Large intestine (tissue), 3 donors: ENCODE results near the gene RB1. TPM values are rescaled to one million over a fixed set of nuclear protein-coding genes. Genes with fewer than 3 reads are reported as not detected.

ENCODE experiments used
- DNase-seq, 2 donors: peaks; one replicate each; pipeline versions ENCODE4 v3.0.0 to v3.0.0-alpha.2; 2013
- H3K27ac ChIP-seq: one replicate; pipeline ENCODE4 v1.5.1; 2013; ENCODE audit warnings: low read length
- H3K27me3 ChIP-seq: 2 replicates; pipeline ENCODE4 v1.6.1; 2013; ENCODE audit warnings: low read length; ENCODE audit not compliant: control insufficient read depth, insufficient read depth
- H3K36me3 ChIP-seq: 2 replicates; pipeline ENCODE4 v1.6.1; 2013; ENCODE audit warnings: low read length; ENCODE audit not compliant: control insufficient read depth, insufficient read depth
- H3K4me1 ChIP-seq: one replicate; pipeline ENCODE4 v1.6.1; 2013; ENCODE audit warnings: low read length; ENCODE audit not compliant: control insufficient read depth, insufficient read depth
- H3K4me3 ChIP-seq: one replicate; pipeline ENCODE4 v1.5.1; 2013; ENCODE audit warnings: low read length
- H3K9me3 ChIP-seq: one replicate; pipeline ENCODE4 v1.6.1; 2013; ENCODE audit warnings: mild to moderate bottlenecking, low read depth, low read length, moderate library complexity; ENCODE audit not compliant: control insufficient read depth
- WGBS: methylation state at CpG from one replicate; pipeline ENCODE4 v1.1.5; 2013; ENCODE audit warnings: low lambda C conversion rate; ENCODE audit not compliant: insufficient coverage; 5-methylcytosine and 5-hydroxymethylcytosine counted together
- polyA plus RNA-seq: library from polyadenylated mRNA; unstranded; fragments of 120-200 nt; gene quantifications from one replicate; pipeline ENCODE4 v1.2.1, GENCODE V29; 2013

The RB1 gene
- polyA plus RNA-seq, 1 donor, result 34.8 TPM

DNA sequence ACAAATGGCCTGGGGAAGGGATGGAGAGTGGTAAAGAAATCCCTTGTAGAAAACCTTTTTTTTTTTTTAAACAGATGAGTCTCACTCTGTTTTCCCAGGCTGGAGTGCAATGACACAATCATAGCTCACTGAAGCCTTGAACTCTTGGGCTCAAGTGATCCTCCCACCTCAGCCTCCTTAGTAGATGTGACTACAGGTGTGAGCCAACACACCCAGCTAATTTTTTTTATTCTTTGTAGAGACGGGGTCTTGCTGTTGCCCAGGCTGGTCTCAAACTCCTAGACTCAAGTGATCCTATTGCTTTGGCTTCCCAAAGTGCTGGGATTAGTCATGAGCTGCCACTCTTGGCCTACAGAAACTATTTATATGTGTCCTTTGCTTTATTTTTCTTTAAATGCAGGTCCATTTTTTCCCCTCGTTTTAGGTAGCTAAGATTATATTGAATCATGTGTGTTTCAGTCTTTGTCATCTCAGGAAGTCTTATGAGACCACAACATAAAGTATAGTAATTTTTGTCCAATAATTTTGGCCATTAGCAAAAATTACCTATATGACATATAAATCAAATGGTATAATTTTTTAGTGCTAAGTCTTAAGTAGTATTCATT lies 98.9 kb downstream of the RB1 start:
- Histone ChIP-seq H3K9me3 (no peaks in the 10 kb centered on the region), H3K4me1 (no peaks in the 10 kb centered on the region), H3K4me3 (no peak overlapping the region), H3K27ac (no peak overlapping the region), H3K27me3 (no peaks in the 10 kb centered on the region), H3K36me3 (no peaks in the 10 kb centered on the region)
- WGBS, result 89% methylated on average over 1 of the region's 2 CpGs
- no peak for DNase-seq

- WGBS, result no CpG with 5 or more reads among the region's 2 CpGs
- DNase-seq, result no peak
- no peaks in the 10 kb centered on the region for H3K4me1 ChIP-seq
Measured at GRCh38 chr13:48403151-48403631, 99.6 kb downstream of the RB1 start.

DNA sequence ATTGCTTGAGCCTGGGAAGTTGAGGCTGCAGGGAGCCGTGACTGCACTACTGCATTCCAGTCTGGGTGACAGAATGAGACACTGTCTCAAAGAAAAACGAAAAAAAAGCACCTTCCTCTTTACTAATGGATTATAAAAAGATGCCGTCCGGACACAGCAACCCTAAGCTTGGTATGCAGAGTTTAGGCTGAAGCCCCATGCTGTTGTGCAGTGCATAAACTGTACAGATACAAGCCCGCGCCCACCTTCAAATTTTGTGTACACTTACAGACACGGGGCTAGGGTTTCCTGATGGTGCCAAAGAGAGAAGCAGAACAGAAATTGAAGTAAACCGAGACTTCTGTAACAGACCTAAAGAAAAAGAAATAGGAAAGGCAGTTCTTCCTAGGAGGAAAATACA lies 100.4 kb downstream of the RB1 start:
- no CpG with 5 or more reads among the region's 8 CpGs for WGBS
- Histone ChIP-seq H3K4me3 (no peak overlapping the region), H3K4me1 (no peaks in the 10 kb centered on the region), H3K36me3 (no peaks in the 10 kb centered on the region), H3K27ac (no peak overlapping the region), H3K27me3 (no peaks in the 10 kb centered on the region), H3K9me3 (no peaks in the 10 kb centered on the region)
- no peak for DNase-seq

More at GRCh38 chr13:48403151-48403631, 99.6 kb downstream of the RB1 start:
- no peak overlapping the region for H3K27ac ChIP-seq
- no peak overlapping the region for H3K4me3 ChIP-seq
- H3K27me3 ChIP-seq, result no peaks in the 10 kb centered on the region
- no peaks in the 10 kb centered on the region for H3K36me3 ChIP-seq
- H3K9me3 ChIP-seq, result no peaks in the 10 kb centered on the region

DNA sequence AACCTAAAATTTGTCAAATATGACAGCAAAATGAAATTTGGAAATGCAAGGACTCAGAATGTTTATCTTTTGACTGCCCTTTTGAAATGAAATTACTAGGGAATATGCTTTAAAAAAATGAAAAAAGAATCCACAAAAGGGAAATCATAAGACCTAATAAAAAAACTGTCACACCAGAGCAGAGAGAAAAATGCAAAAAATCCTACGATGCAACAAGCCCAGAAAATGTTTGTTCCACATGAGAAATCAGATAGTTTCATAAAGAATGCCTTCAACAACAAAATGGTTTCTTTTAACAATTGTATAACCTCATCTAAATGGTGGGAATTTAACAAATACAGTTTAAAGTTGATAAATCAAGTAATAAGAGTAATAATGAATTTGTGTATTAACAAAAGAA lies 101.4 kb downstream of the RB1 start:
- no peaks in the 10 kb centered on the region for H3K9me3 ChIP-seq
- 71% methylated on average over 1 of the region's 1 CpG for WGBS
- DNase-seq, result no peak
- H3K4me1 ChIP-seq, result no peaks in the 10 kb centered on the region
- no peaks in the 10 kb centered on the region for H3K27me3 ChIP-seq
- no peak overlapping the region for H3K4me3 ChIP-seq
- no peak overlapping the region for H3K27ac ChIP-seq
- no peaks in the 10 kb centered on the region for H3K36me3 ChIP-seq

DNA sequence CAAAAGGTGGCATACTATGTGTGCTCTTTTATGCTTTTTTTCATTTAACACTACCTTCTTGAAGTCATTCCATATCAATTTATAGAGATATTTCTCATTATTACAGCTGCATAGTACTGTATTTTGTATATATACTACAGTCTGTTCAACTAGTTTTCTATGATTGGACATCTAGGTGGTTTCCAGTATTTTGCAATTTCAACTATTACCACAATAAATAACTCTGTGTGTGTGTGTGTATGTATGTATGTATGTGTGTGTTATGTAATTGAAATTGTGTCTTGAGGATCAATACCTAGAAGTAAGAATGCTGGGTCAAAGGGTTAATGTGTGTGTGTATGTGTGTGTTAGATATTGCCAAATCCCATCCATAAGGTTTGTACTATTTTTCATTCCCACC lies 102.3 kb downstream of the RB1 start:
- no peak overlapping the region for H3K27ac ChIP-seq
- H3K36me3 ChIP-seq, result no peaks in the 10 kb centered on the region
- no peaks in the 10 kb centered on the region for H3K9me3 ChIP-seq
- no peaks in the 10 kb centered on the region for H3K27me3 ChIP-seq
- no peaks in the 10 kb centered on the region for H3K4me1 ChIP-seq
- no peak overlapping the region for H3K4me3 ChIP-seq
- DNase-seq, result no peak

DNA sequence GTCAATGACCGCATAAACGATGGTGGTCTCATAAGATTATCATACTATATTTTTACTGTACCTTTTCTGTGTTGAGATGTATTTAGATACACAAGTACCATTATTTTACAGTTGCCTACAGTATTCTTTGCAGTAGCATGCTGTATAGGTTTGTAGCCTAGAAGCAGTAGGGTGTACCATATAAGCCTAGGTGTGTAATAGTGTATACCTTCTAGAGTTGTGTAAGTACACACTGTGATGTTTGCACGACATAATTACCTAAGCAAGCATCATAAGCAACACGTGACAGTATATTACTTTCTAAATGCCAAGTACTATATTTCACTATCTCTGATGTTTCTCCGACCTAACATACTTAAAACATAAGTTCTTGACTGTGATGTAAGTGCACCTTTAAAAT lies 106.6 kb downstream of the RB1 start:
- H3K27ac ChIP-seq, result peak overlapping the region; percentile 2
- H3K27me3 ChIP-seq, result no peaks in the 10 kb centered on the region
- peak overlapping the region; percentile 22 for H3K4me3 ChIP-seq
- 27% methylated on average over 2 of the region's 5 CpGs for WGBS
- DNase-seq, result peak; percentile 31 to 46
- H3K9me3 ChIP-seq, result no peaks in the 10 kb centered on the region
- H3K36me3 ChIP-seq, result no peaks in the 10 kb centered on the region
- no peaks in the 10 kb centered on the region for H3K4me1 ChIP-seq

GRCh38 chr13:48411147-48411794 lies 107.7 kb downstream of the RB1 start:
- Histone ChIP-seq H3K27me3 (no peaks in the 10 kb centered on the region), H3K4me1 (no peaks in the 10 kb centered on the region), H3K4me3 (peak overlapping the region; percentile 54), H3K27ac (peak overlapping the region; percentile 78), H3K36me3 (peaks cover under 1% of the 10 kb centered on the region), H3K9me3 (no peaks in the 10 kb centered on the region)
- peak in 1 of 2 donors; percentile 64 for DNase-seq
- no CpG with 5 or more reads among the region's 1 CpG for WGBS

GRCh38 chr13:48411841-48412531 lies 108.4 kb downstream of the RB1 start:
- Histone ChIP-seq H3K4me3 (peak overlapping the region; percentile 54), H3K27me3 (no peaks in the 10 kb centered on the region), H3K36me3 (peaks cover 2% of the 10 kb centered on the region), H3K4me1 (no peaks in the 10 kb centered on the region), H3K27ac (peak overlapping the region; percentile 78), H3K9me3 (no peaks in the 10 kb centered on the region)
- WGBS, result 3% methylated on average over 4 of the region's 13 CpGs
- DNase-seq, result peak; percentile 20 to 74

- H3K4me3 ChIP-seq, result peak within 1 kb of the TSS; percentile 54
- peak; percentile 56 to 84 for DNase-seq
- peaks cover 2% of the 10 kb centered on the region for H3K36me3 ChIP-seq
- no peaks in the 10 kb centered on the region for H3K4me1 ChIP-seq
- H3K27ac ChIP-seq, result peak within 1 kb of the TSS; percentile 78
- 0% methylated on average over 2 of the region's 4 CpGs for whole genome bisulfite sequencing
- H3K9me3 ChIP-seq, result no peaks in the 10 kb centered on the region
- no peaks in the 10 kb centered on the region for H3K27me3 ChIP-seq
Measured at GRCh38 chr13:48412881-48413351, 109.4 kb downstream of the RB1 start, which contains the start of gene LPAR6. Gene LPAR6, minus strand, starts transcription at chr13:48413113. Its CDS starts 690 bp downstream, at chr13:48412423.

GRCh38 chr13:48414501-48414900 lies 111.0 kb downstream of the RB1 start:
- no peaks in the 10 kb centered on the region for H3K4me1 ChIP-seq
- H3K27ac ChIP-seq, result no peak overlapping the region
- no peaks in the 10 kb centered on the region for H3K9me3 ChIP-seq
- peaks cover 2% of the 10 kb centered on the region for H3K36me3 ChIP-seq
- no peaks in the 10 kb centered on the region for H3K27me3 ChIP-seq
- H3K4me3 ChIP-seq, result no peak overlapping the region
- DNase-seq, result no peak
